ENCODE measurements around the gene CLDND2. TPM values are rescaled to one million over a fixed set of nuclear protein-coding genes. Genes with fewer than 3 reads are reported as not detected.

Gene CLDND2
- polyA plus RNA-seq, 1 experiment, result 0.12 TPM

GRCh38 chr19:51324167-51324481 is 44.7 kb downstream of the CLDND2 start:
- CTCF ChIA-PET, result no interaction called here

GRCh38 chr19:51323481-51324166 is 45.2 kb downstream of the CLDND2 start:
- CTCF ChIA-PET, result no interaction called here
- no peak overlapping the region for H3K4me3 ChIP-seq (ENCODE audit: low read depth, low read length)
- no peaks in the 10 kb centered on the region for H3K36me3 ChIP-seq (ENCODE audit: control insufficient read depth, insufficient read depth, low read length)
- no peak for TF ChIP-seq CTCF (IDR thresholded peaks at IDR 0.05; ENCODE audit: insufficient read depth, low read depth, low read length)
- H3K27me3 ChIP-seq (ENCODE audit: control insufficient read depth, insufficient read depth, low read length), result no peaks in the 10 kb centered on the region
- POLR2A ChIA-PET, result no interaction called here
- no peak for DNase-seq (ENCODE audit: low read depth)

More at GRCh38 chr19:51324167-51324481, 44.7 kb downstream of the CLDND2 start:
- TF ChIP-seq CTCF (IDR thresholded peaks at IDR 0.05; ENCODE audit: insufficient read depth, low read depth, low read length), result no peak
- no peaks in the 10 kb centered on the region for H3K36me3 ChIP-seq (ENCODE audit: control insufficient read depth, insufficient read depth, low read length)
- H3K4me3 ChIP-seq (ENCODE audit: low read depth, low read length), result no peak overlapping the region
- no peak for DNase-seq (ENCODE audit: low read depth)
- no peaks in the 10 kb centered on the region for H3K27me3 ChIP-seq (ENCODE audit: control insufficient read depth, insufficient read depth, low read length)
- POLR2A ChIA-PET, result no interaction called here

GRCh38 chr19:51321799-51322198 is 47.0 kb downstream of the CLDND2 start:
- DNase-seq (ENCODE audit: low read depth), result no peak
- POLR2A ChIA-PET, result no interaction called here
- no peaks in the 10 kb centered on the region for H3K36me3 ChIP-seq (ENCODE audit: control insufficient read depth, insufficient read depth, low read length)
- CTCF ChIA-PET, result no interaction called here
- H3K27me3 ChIP-seq (ENCODE audit: control insufficient read depth, insufficient read depth, low read length), result no peaks in the 10 kb centered on the region
- no peak for TF ChIP-seq CTCF (IDR thresholded peaks at IDR 0.05; ENCODE audit: insufficient read depth, low read depth, low read length)
- no peak overlapping the region for H3K4me3 ChIP-seq (ENCODE audit: low read depth, low read length)

- DNase-seq (ENCODE audit: low read depth), result no peak
- Histone ChIP-seq H3K27me3 (ENCODE audit: control insufficient read depth, insufficient read depth, low read length) (no peaks in the 10 kb centered on the region), H3K36me3 (ENCODE audit: control insufficient read depth, insufficient read depth, low read length) (no peaks in the 10 kb centered on the region), H3K4me3 (ENCODE audit: low read depth, low read length) (no peak overlapping the region)
- ChIA-PET POLR2A (no interaction called here), CTCF (no interaction called here)
- TF ChIP-seq CTCF (IDR thresholded peaks at IDR 0.05; ENCODE audit: insufficient read depth, low read depth, low read length), result no peak
Measured at GRCh38 chr19:51320280-51320657, 48.5 kb downstream of the CLDND2 start.

- no peaks in the 10 kb centered on the region for H3K27me3 ChIP-seq (ENCODE audit: control insufficient read depth, insufficient read depth, low read length)
- H3K36me3 ChIP-seq (ENCODE audit: control insufficient read depth, insufficient read depth, low read length), result no peaks in the 10 kb centered on the region
- DNase-seq (ENCODE audit: low read depth), result no peak
- ChIA-PET CTCF (no interaction called here), POLR2A (no interaction called here)
- no peak for TF ChIP-seq CTCF (IDR thresholded peaks at IDR 0.05; ENCODE audit: insufficient read depth, low read depth, low read length)
- H3K4me3 ChIP-seq (ENCODE audit: low read depth, low read length), result no peak overlapping the region
Measured at GRCh38 chr19:51319649-51320279, 49.0 kb downstream of the CLDND2 start.
